GM12878 (cell line): Measurements from ENCODE around the gene CMTM3. TPM values are rescaled to one million over a fixed set of nuclear protein-coding genes. Genes with fewer than 3 reads are reported as not detected.

Source experiments
- ATAC-seq: fragments of 200-7000 bp; cut with Tn5 transposase; 3 replicates; pipeline ENCODE4 v1.9.1; 2020; ENCODE audit warnings: mild to moderate bottlenecking, moderate library complexity
- BruUV-seq: library from RNA; stranded (reverse); fragments of 400-500 nt; replicated peaks from 2 replicates; lab custom pipeline; 2021; lab: Mats Ljungman, UMichigan
- CTCF ChIA-PET: fragments of 300-600 bp; sonication (Branson Sonifier 250); formaldehyde crosslinking; extraction: SDS; loops from one replicate; lab custom pipeline; 2021; ENCODE audit warnings: inconsistent platforms; lab: Yijun Ruan, JAX
- POLR2A ChIA-PET: fragments of 350-600 bp; formaldehyde crosslinking; extraction: SDS; loops from one replicate; lab custom pipeline; 2021; ENCODE audit warnings: inconsistent platforms; lab: Charles Lee
- RAD21 ChIA-PET: fragments of 300-600 bp; sonication (Branson Sonifier 250); formaldehyde crosslinking; loops from one replicate; lab custom pipeline; 2023; ENCODE audit warnings: antibody characterized with exemption; ENCODE audit not compliant: unreplicated experiment; lab: Charles Lee
- SMC1A ChIA-PET: fragments of 300-600 bp; sonication (Branson Sonifier 250); formaldehyde crosslinking; loops from one replicate; lab custom pipeline; 2023; ENCODE audit not compliant: unreplicated experiment, uncharacterized antibody; lab: Charles Lee
- DNase-seq: peaks from one replicate; pipeline ENCODE4 v3.0.0-alpha.2; 2011; ENCODE audit warnings: low read depth, low spot score
- FAIRE-seq: peaks from 3 replicates; lab custom pipeline; 2011; peaks lifted over from hg19 to GRCh38; lab: Jason Lieb, UNC
- H2AFZ ChIP-seq: 2 replicates; pipeline ENCODE4 v1.6.0; 2011; ENCODE audit warnings: low read depth, low read length, control low read depth; ENCODE audit not compliant: control insufficient read depth
- H3K27ac ChIP-seq: 2 replicates; pipeline ENCODE4 v1.5.1; 2011; ENCODE audit warnings: control low read depth; ENCODE audit not compliant: control insufficient read depth, insufficient read depth
- H3K27me3 ChIP-seq, 2 experiments: replicated peaks in 1 of 2; 2 replicates each; pipeline versions ENCODE4 v1.6.0 to v1.6.1; 2011; ENCODE audit warnings: low read length in 1 of 2; ENCODE audit not compliant: control insufficient read depth in 2 of 2, insufficient read depth in 2 of 2
- H3K36me3 ChIP-seq, 2 experiments: 2 replicates each; pipeline ENCODE4 v1.5.1; 2011; ENCODE audit warnings: low read length in 1 of 2; ENCODE audit not compliant: control insufficient read depth in 2 of 2, insufficient read depth in 2 of 2
- H3K4me1 ChIP-seq: 2 replicates; pipeline ENCODE4 v1.6.1; 2011; ENCODE audit warnings: mild to moderate bottlenecking, low read length, moderate library complexity, mixed read lengths; ENCODE audit not compliant: control insufficient read depth, insufficient read depth
- H3K4me2 ChIP-seq: 2 replicates; pipeline ENCODE4 v1.6.0; 2011; ENCODE audit warnings: control low read depth; ENCODE audit not compliant: control insufficient read depth, insufficient read depth
- H3K4me3 ChIP-seq: fragments of 200-600 bp; sonication (generic); 2 replicates; pipeline ENCODE4 v1.5.1; 2016
- H3K79me2 ChIP-seq: 2 replicates; pipeline ENCODE4 v1.6.0; 2011; ENCODE audit warnings: low read length; ENCODE audit not compliant: control insufficient read depth, insufficient read depth
- H3K9ac ChIP-seq: 2 replicates; pipeline ENCODE4 v1.8.0; 2011; ENCODE audit warnings: low read length, control low read depth, mixed read lengths; ENCODE audit not compliant: control insufficient read depth, insufficient read depth
- H3K9me3 ChIP-seq: replicated peaks from 3 replicates; pipeline ENCODE4 v1.5.1; 2011; ENCODE audit warnings: mild to moderate bottlenecking, low read length; ENCODE audit not compliant: control insufficient read depth, insufficient read depth
- H4K20me1 ChIP-seq: 2 replicates; pipeline ENCODE4 v1.6.0; 2011; ENCODE audit not compliant: control insufficient read depth, insufficient read depth
- ATF3 ChIP-seq: IDR thresholded peaks from 2 replicates; pipeline ENCODE4 v1.6.1; 2011; ENCODE audit warnings: low read depth, mild to moderate bottlenecking, low read length, moderate library complexity, borderline replicate concordance; ENCODE audit errors: extremely low read depth
- CBX3 ChIP-seq: fragments of 200-600 bp; sonication (generic); IDR thresholded peaks from 2 replicates; pipeline ENCODE4 v1.6.1; 2016; ENCODE audit warnings: low read depth, borderline replicate concordance
- CEBPB ChIP-seq, 2 experiments: fragments of 150-350 bp in 1 of 2; IDR thresholded peaks; 2 replicates each; pipeline ENCODE4 v1.6.1; 2012 to 2014; ENCODE audit warnings: low read depth in 2 of 2, low read length in 2 of 2, borderline replicate concordance in 1 of 2, inconsistent platforms in 1 of 2
- CHD2 ChIP-seq: IDR thresholded peaks from 2 replicates; pipeline ENCODE4 v1.6.1; 2011; ENCODE audit warnings: low read depth, low read length, improper control_type of control experiment, borderline replicate concordance
- FOXK2 ChIP-seq: fragments of 450-650 bp; IDR thresholded peaks from 2 replicates; pipeline ENCODE4 v1.6.1; 2017; ENCODE audit warnings: mild to moderate bottlenecking, moderate library complexity
- HCFC1 ChIP-seq: fragments of 150-350 bp; IDR thresholded peaks from 2 replicates; pipeline ENCODE4 v1.6.1; 2014; ENCODE audit warnings: low read length
- MTA3 ChIP-seq: IDR thresholded peaks from 2 replicates; pipeline ENCODE4 v1.6.1; 2012; ENCODE audit warnings: low read length, inconsistent platforms, borderline replicate concordance
- MYB ChIP-seq: fragments of 150-350 bp; IDR thresholded peaks from 2 replicates; pipeline ENCODE4 v1.6.1; 2014; ENCODE audit warnings: mild to moderate bottlenecking, low read depth, low read length, borderline replicate concordance
- POLR2A ChIP-seq: IDR thresholded peaks from 2 replicates; pipeline ENCODE4 v1.6.1; 2011; ENCODE audit warnings: low read depth, mild to moderate bottlenecking, low read length
- POLR2AphosphoS5 ChIP-seq: IDR thresholded peaks from 2 replicates; pipeline ENCODE4 v1.6.1; 2011; ENCODE audit warnings: mild to moderate bottlenecking, low read length, inconsistent platforms
- WRNIP1 ChIP-seq: IDR thresholded peaks from 2 replicates; pipeline ENCODE4 v1.6.1; 2011; ENCODE audit warnings: low read depth, low read length, improper control_type of control experiment, borderline replicate concordance
- YY1 ChIP-seq: IDR thresholded peaks from 2 replicates; pipeline ENCODE4 v1.6.1; 2011; ENCODE audit warnings: low read depth, mild to moderate bottlenecking, low read length
- ZNF592 ChIP-seq: fragments of 450-650 bp; IDR thresholded peaks from 2 replicates; pipeline ENCODE4 v1.6.1; 2017; ENCODE audit warnings: mild to moderate bottlenecking, moderate library complexity
- ZSCAN29 ChIP-seq: fragments of 450-650 bp; IDR thresholded peaks from 2 replicates; pipeline ENCODE4 v1.6.1; 2017; ENCODE audit warnings: mild to moderate bottlenecking, moderate library complexity
- WGBS: methylation state at CpG from one replicate; pipeline ENCODE4 v1.1.6; 2016; ENCODE audit warnings: low lambda C conversion rate; ENCODE audit not compliant: insufficient replicate concordance, insufficient coverage; ENCODE audit errors: missing lambda C conversion rate; 5-methylcytosine and 5-hydroxymethylcytosine counted together
- in situ Hi-C: fragments of 300-500 bp; cut with MboI; formaldehyde crosslinking; loops from 9 replicates; pipeline ENCODE4 v1.14.3; 2018; ENCODE audit warnings: mixed read lengths
- intact Hi-C: fragments of 100-400 bp; cut with micrococcal nuclease; formaldehyde crosslinking; loops from one replicate; pipeline ENCODE4 v1.14.2; 2022; ENCODE audit not compliant: unreplicated experiment
- polyA plus RNA-seq, 11 experiments: library from polyadenylated mRNA; depleted of rRNA in 4 of 11; unstranded in 6 of 11; stranded (reverse) in 5 of 11; fragments of >200 nt; fragmentation: Nextera tagmentation in 4 of 11; fragmentation: Illumina TruSeq in 1 of 11; extraction: Ambion mirVana in 4 of 11; extraction: Trizol in 1 of 11; gene quantifications; 1 replicate in 1 of 11; 2 replicates in 10 of 11; pipeline versions ENCODE4 v1.2.1 to v1.2.3, GENCODE V29; 2011 to 2016; ENCODE audit warnings: inconsistent platforms in 2 of 11, missing spikeins in 2 of 11, low read depth in 1 of 11
- total RNA-seq, 4 experiments: library from RNA; depleted of rRNA in 3 of 4; stranded (reverse); fragments of >200 nt in 3 of 4; fragmentation: Illumina TruSeq in 1 of 4; extraction: Trizol in 1 of 4; gene quantifications; 2 replicates each; pipeline versions ENCODE4 v1.2.1 to v1.2.3, GENCODE V29; 2013 to 2021

Gene CMTM3
- total and polyA plus RNA-seq, 10 of the 15 experiments (the other 5 are each of a cell fraction or from before 2014, with no cell fraction given): 5.4 to 47.4 (median 28.6) TPM

- TF ChIP-seq ZNF592 (no peak), CEBPB (IDR thresholded peaks at IDR 0.05; ENCODE audit: borderline replicate concordance in 1 of 2, low read depth in 2 of 2, low read length in 2 of 2) (no peak), MYB (no peak), WRNIP1 (no peak), ZSCAN29 (no peak), MTA3 (no peak), HCFC1 (no peak), FOXK2 (no peak), CHD2 (no peak)
Measured at GRCh38 chr16:66574081-66574480, 30.4 kb upstream of the CMTM3 start (continued).

- RAD21 ChIA-PET: interaction anchor here (0.7 to 1.0 kb wide), 3 partner anchors 11 to 34 kb away, joined by 3 read pairs; no protein-coding TSS in a partner anchor
- no peak overlapping the region for H3K4me2 ChIP-seq
- 82% methylated on average over 3 of the region's 3 CpGs for WGBS
- no peak overlapping the region for H3K27ac ChIP-seq
- POLR2A ChIA-PET: interaction anchor here (0.5 to 2.4 kb wide), 2 partner anchors 11 to 41 kb away, joined by 4 to 6 read pairs; no protein-coding TSS in a partner anchor
- H2AFZ ChIP-seq: no peak overlapping the region
- H4K20me1 ChIP-seq: no peaks in the 10 kb centered on the region
- intact Hi-C loops: no loop called here
- ATAC-seq: no peak
- no TSS peak for BruUV-seq
- in situ Hi-C loops: no loop called here
- H3K4me1 ChIP-seq: no peaks in the 10 kb centered on the region
- H3K79me2 ChIP-seq: no peaks in the 10 kb centered on the region
- H3K36me3 ChIP-seq: no peaks in the 10 kb centered on the region
- H3K9ac ChIP-seq: no peak overlapping the region
- H3K27me3 ChIP-seq: peaks cover 6 to 13% of the 10 kb centered on the region in 2 experiments
- TF ChIP-seq YY1 (no peak), CBX3 (no peak), ATF3 (no peak), POLR2AphosphoS5 (no peak), POLR2A (no peak)
- SMC1A ChIA-PET: interaction anchor here (1.1 to 4.0 kb wide), 7 partner anchors 8 to 131 kb away, joined by 3 to 25 read pairs (median 4); no protein-coding TSS in a partner anchor
- no peak overlapping the region for H3K4me3 ChIP-seq
- H3K9me3 ChIP-seq: no peaks in the 10 kb centered on the region
- DNase-seq: no peak
- CTCF ChIA-PET: interaction anchor here (0.7 to 4.6 kb wide), 7 partner anchors 11 to 167 kb away, joined by 3 to 26 read pairs (median 5); no protein-coding TSS in a partner anchor
- no peak for FAIRE-seq
Measured at GRCh38 chr16:66574531-66574930, 30.0 kb upstream of the CMTM3 start.
